ENCODE results near the gene MTPN. TPM values are rescaled to one million over a fixed set of nuclear protein-coding genes. Genes with fewer than 3 reads are reported as not detected.
A peak's percentile ranks its signal among the peaks of the same experiment; 100 is the strongest.

MTPN gene
- total RNA-seq, 1 donor from 2014 or later: 67.9 TPM

- H3K36me3 ChIP-seq: no peaks in the 10 kb centered on the region
- no peak for DNase-seq
- no peak overlapping the region for H3K4me3 ChIP-seq
- H3K9me3 ChIP-seq (replicated peaks): no peaks in the 10 kb centered on the region
- no peaks in the 10 kb centered on the region for H3K27me3 ChIP-seq (ENCODE audit: low read depth)
- no peaks in the 10 kb centered on the region for H3K4me1 ChIP-seq
- TF ChIP-seq CTCF (IDR thresholded peaks at IDR 0.05; ENCODE audit: borderline replicate concordance): no peak
- intact Hi-C loops (cut with micrococcal nuclease): no loop called here
- H3K27ac ChIP-seq (replicated peaks): no peak overlapping the region
Measured at GRCh38 chr7:136016649-136017395, 39.7 kb upstream of the MTPN start.

GRCh38 chr7:136015638-136016037, 38.5 kb upstream of the MTPN start:
- no peak for DNase-seq
- intact Hi-C loops (cut with micrococcal nuclease): no loop called here
- Histone ChIP-seq H3K36me3 (no peaks in the 10 kb centered on the region), H3K4me3 (no peak overlapping the region), H3K27ac (replicated peaks) (no peak overlapping the region), H3K4me1 (no peaks in the 10 kb centered on the region), H3K9me3 (replicated peaks) (no peaks in the 10 kb centered on the region), H3K27me3 (ENCODE audit: low read depth) (no peaks in the 10 kb centered on the region)
- no peak for TF ChIP-seq CTCF (IDR thresholded peaks at IDR 0.05; ENCODE audit: borderline replicate concordance)

GRCh38 chr7:136014659-136015058, 37.5 kb upstream of the MTPN start:
- TF ChIP-seq CTCF (IDR thresholded peaks at IDR 0.05; ENCODE audit: borderline replicate concordance): no peak
- no peaks in the 10 kb centered on the region for H3K9me3 ChIP-seq (replicated peaks)
- no peaks in the 10 kb centered on the region for H3K27me3 ChIP-seq (ENCODE audit: low read depth)
- no peak overlapping the region for H3K27ac ChIP-seq (replicated peaks)
- no peaks in the 10 kb centered on the region for H3K4me1 ChIP-seq
- no peaks in the 10 kb centered on the region for H3K36me3 ChIP-seq
- DNase-seq: no peak
- no peak overlapping the region for H3K4me3 ChIP-seq
- intact Hi-C loops (cut with micrococcal nuclease): no loop called here

- Histone ChIP-seq H3K4me3 (no peak overlapping the region), H3K4me1 (peaks cover 4% of the 10 kb centered on the region), H3K27me3 (ENCODE audit: low read depth) (no peaks in the 10 kb centered on the region), H3K9me3 (replicated peaks) (no peaks in the 10 kb centered on the region), H3K36me3 (no peaks in the 10 kb centered on the region), H3K27ac (replicated peaks) (no peak overlapping the region)
- no peak for DNase-seq
- no peak for TF ChIP-seq CTCF (IDR thresholded peaks at IDR 0.05; ENCODE audit: borderline replicate concordance)
- intact Hi-C loops (cut with micrococcal nuclease): no loop called here
Measured at GRCh38 chr7:136012238-136012637, 35.1 kb upstream of the MTPN start.

GRCh38 chr7:136009488-136010079, 32.4 kb upstream of the MTPN start:
- H3K4me1 ChIP-seq: peaks cover 4% of the 10 kb centered on the region
- no peak overlapping the region for H3K27ac ChIP-seq (replicated peaks)
- intact Hi-C loops (cut with micrococcal nuclease): loop anchor here (2.0 kb wide), 1 partner anchor 209 kb away; no protein-coding TSS in a partner anchor
- no peak for DNase-seq
- H3K4me3 ChIP-seq: no peak overlapping the region
- no peaks in the 10 kb centered on the region for H3K27me3 ChIP-seq (ENCODE audit: low read depth)
- H3K9me3 ChIP-seq (replicated peaks): no peaks in the 10 kb centered on the region
- H3K36me3 ChIP-seq: no peaks in the 10 kb centered on the region
- TF ChIP-seq CTCF (IDR thresholded peaks at IDR 0.05; ENCODE audit: borderline replicate concordance): peak; percentile 83
